Endothelial cell of hepatic sinusoid (primary cell): ENCODE results near the gene GRIK4.
"Not testable (repeated sequence)": the region's sequence is repeated elsewhere in the genome, so short reads cannot be mapped to it uniquely, and the experiment has no call there.

Experiments used
- in situ Hi-C: cut with HindIII; loops from 2 replicates; pipeline ENCODE4 v1.10.0; 2017; ENCODE audit warnings: low sequenced_read_pairs

Gene GRIK4

DNA sequence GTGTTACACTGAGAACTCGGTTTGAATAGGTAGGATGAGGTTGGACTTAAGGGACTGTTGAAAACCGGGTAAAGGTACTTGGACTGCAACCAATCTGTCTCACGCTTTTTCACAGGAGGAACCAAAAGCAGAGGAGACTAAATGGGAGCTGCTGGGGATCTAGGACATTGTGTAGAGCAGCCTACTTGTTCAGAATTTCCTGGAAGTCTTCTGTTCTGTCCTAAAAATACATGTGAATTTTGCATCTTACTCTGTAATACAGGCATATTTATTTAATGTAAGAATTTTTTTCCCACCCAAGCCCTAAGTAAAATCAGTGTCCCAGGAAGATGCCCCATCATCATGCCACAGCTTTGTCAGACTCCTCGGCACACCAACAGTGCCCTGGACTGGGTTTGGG is 460.3 kb downstream of the GRIK4 start:
- in situ Hi-C loops = no loop called here

DNA sequence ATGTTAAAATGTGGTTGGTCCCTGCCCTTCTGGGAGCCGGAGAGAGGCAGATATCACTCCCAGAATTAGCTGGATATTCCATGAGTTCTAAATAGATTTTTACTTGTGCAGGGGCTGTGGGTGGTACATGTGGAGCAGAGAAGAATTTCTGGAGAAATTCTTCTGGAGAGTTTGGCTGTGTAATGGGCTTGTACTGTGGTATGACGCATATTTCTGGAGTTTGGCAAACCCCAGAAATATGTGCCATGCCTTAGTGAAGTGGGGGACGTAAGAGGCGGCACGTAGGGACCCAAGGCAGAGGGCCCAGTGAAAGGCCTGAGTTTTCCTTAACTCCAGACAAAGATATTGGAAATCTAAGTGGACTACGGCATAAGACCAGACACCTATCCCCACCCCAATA is 461.1 kb downstream of the GRIK4 start:
- in situ Hi-C loops = no loop called here

DNA sequence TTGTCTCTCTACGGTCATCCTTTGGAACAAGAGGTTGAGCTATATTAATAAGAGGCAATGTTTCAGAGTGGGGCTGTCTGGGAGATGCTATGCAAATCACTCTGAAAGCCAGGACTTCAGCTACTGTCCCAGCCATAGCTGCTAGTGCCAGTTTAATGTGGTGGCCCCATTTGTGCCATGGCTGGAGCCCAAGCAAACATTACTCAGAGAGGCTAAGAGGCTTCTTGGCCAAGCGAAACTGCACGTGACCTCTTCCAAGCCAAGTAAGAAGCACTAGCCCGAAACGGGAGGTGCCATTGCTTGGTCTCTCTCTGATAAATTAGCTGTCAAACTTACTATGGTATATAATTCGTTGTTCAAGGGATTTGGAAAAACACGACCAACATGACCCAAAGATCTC is 462.0 kb downstream of the GRIK4 start:
- in situ Hi-C loops = no loop called here

DNA sequence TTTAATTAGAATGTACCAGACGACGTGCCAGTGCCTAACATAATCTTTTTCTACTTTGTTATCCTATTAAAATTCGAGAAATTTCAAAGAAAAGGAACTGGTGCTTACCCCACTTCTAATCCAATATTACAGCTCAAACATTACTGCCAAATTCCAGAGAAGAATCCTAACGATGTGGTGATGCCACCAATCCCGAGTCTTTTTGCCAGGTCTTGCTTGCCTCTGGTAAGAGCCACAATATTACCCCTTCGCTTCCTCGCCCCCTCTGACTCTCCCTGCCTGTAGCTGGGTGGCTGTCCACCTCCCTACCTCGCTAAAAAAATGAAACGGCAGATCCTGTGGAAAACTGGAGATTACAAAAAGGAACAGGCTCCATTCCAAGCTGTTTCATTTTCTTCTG is 462.9 kb downstream of the GRIK4 start:
- in situ Hi-C loops = no loop called here

DNA sequence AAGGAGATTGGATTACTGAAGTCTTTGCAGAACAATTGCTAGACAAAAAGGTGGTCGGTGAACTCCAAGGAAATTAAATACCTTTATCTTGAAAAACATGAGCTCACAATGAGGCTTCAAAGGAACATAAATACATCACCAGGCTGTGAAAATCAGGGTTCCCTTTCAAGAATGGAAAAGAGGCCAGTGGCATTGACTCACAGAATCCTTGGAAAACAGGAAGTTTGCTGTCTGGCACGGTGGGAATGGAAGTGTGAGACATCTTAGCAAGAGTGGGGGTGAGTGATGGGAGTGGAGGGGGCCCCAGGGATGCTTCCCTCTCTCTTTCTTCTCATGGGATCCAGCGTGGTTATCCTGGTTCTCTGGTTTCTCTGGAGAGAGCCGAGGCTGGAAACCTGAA is 463.4 kb downstream of the GRIK4 start:
- in situ Hi-C loops = no loop called here

DNA sequence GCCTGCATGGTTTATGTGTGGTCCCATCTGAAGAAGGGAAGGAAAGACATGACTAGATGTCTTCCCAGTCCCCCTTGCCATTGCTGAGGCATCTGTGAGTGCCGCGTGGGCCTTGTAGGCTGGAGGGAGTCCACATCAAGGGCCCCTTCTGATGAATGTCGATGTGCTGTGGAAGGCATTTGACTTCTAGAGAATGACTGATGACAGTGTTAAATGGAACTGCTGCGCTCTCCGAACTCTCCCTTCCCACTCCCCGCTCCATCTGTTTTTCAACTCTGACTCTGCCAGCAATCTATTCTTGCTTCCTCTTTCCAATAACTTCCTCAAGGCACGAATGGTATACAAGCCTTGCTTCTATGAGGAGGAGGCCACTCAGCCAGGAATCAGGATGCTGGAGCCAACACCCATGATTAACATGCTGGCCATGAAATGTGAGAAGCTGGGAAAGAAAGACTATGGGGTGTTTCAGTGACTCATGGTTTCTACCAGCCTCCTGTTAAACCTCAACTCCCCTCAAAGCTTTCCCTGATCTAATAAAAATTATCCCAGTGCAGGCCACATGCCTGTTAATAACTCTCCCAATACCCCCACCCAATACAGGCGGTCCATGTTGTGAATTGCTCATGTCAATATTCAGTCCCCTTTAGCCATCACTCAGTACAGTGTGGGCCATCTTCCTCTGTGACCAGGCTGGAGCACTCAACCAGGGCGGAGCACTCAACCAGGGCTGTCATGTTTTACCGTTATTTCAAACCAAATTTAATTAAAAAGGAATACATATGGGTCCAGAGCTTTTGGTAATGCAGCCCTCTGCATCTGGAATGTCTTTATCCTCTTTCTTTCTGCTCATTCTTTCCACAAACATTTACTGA is 466.0 kb downstream of the GRIK4 start:
- in situ Hi-C loops = no loop called here

DNA sequence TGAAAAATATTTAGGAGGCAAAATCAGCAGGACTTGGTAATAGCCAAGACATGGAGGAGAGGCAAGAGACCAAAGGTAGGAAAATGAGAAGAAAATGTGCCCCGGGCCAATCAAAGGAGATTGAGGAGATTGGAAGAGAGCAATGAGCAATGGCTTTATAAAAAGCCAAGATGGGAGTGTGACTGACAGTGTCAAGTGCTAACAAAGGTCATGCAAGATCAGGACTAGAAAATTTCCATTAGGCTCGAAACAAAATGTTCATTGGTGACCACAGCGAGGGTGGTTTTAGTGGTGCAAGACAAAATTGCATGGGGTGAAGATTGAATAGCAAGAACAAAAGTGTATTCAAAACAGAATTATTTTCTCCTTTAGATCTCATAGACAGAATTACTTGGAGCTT is 467.2 kb downstream of the GRIK4 start:
- in situ Hi-C loops = no loop called here

DNA sequence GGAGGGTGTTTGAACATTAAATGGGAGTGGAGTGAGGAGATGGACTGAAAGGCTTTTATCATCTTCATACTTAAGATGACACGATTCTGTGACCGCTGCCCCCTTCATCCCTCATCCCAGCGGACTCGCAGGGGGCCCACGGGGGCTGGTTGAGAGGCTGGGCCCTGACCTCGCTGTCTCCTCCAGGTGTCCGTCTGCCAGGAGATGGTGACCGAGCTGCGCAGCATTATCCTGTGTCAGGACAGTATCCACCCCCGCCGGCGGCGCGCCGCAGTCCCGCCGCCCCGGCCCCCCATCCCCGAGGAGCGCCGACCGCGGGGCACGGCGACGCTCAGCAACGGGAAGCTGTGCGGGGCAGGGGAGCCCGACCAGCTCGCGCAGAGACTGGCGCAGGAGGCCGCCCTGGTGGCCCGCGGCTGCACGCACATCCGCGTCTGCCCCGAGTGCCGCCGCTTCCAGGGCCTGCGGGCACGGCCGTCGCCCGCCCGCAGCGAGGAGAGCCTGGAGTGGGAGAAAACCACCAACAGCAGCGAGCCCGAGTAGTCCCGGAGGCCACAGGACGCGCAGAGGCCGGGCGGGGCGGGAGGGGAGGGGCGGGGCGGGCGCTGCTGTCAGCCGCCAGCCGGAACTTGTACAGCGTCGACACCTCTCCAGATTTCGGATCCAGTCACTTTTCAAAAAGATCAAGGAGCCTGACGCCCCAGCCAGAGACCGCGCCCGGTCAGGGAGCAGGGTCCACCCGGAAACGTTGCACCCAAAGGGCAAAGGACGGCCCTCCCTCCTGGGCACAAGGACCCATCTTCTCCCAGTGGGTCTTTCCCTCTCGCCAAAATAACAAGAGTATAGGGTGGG is 474.4 kb downstream of the GRIK4 start:
- in situ Hi-C loops = no loop called here

DNA sequence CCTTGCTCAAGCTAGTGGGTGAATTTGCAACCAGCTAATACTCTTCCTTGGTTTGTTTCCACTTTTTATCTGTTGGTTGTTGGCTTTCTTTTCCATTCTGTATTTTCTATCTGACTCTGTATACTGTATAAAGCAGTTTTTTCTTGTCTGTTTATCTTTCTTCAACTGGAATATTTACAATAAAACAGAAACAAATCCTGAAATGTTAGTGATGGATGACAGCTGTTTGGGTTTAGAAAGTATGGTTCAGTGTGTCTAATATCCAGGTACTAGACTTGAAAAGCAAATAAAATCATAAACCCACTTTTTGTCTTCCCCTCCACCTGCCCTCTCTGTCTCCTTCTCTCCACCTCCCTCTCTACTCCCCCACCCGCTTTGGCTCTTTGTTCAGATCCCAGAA is 477.1 kb downstream of the GRIK4 start:
- in situ Hi-C loops = no loop called here

DNA sequence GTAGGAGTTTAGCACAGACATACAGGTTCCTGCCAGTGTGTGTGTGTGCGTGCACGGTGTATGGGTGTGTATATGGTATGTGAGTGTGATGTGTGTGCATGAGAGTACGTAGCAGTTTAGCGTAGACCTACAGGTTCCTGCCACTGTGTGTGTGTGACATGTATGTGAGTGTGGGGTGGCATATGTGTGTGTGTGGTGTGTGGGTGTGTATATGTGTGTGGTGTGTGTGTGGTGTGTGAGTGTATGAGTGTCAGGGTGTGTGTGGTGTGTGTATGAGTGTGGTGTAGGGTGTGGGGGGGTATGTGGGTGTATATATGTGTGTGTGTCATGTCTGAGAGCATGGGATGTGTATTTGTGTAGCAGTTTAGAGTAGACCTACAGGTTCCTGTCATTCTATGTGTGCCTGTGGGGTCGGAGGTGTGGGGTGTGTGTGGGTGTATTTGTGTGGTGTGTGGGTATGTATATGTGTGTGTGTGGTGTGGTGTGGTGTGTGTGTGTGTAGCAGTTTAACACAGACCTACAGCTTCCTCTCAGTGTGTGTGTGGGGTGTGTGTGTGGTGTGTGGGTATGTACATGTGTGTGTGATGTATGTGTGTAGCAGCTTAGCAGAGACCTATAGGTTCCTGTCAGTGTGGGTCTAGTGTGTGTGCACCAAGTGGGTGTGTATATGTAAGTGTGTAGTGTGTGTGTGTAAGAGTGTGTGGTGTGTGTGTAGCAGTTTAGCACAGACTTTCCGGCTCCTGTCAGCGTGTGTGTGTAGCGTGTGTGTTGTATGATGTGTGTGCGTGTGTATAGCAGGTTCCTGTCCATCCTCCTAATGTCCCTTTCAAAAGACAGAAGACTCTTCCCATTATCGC is 480.5 kb downstream of the GRIK4 start:
- in situ Hi-C loops = no loop called here

DNA sequence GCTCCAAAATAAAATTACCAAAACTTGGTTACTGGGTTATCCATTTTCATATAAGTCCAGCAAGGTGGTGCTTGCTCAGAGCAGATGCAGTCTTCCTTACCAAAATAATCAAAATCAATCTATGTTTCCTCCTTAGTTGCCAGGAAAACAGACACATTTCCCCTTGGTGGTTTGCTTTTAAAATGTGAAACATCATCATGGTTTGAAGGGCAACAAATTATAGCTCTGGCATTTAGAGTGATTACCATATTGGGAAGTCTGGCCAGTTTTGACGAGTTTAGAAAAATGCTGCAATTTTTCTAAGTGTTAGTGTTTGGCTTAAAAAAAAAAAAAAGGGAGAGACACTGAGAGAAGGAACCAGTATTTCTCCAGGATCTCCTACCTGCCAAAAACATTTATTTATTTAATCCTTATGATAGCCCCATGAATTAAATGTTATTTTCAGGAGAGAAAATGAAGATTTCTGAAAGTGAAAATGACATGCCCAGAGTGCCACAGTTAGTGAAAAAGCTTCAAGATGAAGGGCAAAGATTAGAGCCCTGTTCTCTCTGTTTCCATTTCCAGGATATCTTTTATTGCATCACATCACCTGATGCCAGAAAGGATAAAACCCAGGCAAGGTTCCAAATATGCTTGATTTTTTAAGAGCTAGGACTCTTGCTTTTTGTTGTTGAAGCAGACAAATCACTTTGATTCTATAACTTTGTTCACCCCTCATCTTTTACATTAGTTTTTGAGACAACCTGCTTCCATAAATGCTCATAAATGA is 482.7 kb downstream of the GRIK4 start:
- in situ Hi-C loops = no loop called here

DNA sequence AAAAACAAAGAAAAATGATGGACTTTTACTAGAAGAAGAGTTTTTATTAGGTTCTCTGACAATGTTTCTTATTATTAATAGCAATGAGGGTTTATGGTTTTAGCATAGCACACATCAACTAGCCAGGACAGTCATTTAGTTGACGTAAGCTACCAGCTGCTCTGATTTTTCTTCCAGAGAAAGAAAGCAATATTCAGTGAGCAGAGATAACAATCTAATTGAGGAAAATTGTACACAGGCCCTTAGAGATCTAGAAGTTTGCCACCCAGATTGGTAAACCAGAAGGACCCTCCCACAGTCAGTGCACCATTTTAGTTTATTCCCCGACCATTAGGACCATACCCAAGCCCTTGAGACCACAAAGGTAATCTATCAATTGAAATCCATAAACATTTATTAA is 483.6 kb downstream of the GRIK4 start:
- in situ Hi-C loops = no loop called here

DNA sequence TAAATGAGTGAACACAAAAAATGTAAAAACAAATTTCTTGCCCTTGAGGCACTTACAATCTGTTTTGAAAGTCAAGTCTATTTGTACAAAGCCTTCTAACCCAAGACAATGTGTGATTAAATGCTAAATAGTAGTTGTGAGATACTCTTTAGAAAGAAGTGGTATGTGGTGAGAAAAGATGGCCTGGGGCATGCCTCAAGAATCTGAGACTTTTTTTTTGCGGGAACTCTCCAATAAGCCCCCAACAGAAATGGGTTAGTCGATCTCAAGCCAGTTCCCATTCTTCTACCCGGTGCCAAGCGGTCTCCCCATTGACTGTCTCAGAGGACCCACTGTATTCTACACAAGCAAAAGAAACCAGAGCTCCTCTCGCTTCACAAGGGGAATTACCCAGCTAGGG is 485.4 kb downstream of the GRIK4 start:
- in situ Hi-C loops = no loop called here

DNA sequence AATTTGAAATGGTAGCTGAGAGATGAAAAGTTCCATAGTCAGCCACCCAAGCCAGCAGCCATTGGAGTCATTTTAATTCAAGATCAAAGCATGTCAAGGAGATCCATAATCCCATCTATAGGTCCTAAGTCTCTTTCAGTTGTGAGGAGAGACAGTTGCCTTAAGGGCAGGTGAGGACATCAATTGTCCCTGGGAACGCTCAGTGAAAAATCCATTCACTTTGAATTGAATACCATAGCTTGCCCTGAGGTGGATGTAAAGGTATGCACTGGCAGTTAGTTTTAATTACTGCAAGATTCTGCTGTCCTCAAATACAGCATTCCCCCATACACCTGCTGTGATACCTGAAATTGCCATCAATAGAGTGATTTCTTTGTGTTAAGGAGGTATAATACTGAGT is 487.0 kb downstream of the GRIK4 start:
- in situ Hi-C loops = no loop called here

DNA sequence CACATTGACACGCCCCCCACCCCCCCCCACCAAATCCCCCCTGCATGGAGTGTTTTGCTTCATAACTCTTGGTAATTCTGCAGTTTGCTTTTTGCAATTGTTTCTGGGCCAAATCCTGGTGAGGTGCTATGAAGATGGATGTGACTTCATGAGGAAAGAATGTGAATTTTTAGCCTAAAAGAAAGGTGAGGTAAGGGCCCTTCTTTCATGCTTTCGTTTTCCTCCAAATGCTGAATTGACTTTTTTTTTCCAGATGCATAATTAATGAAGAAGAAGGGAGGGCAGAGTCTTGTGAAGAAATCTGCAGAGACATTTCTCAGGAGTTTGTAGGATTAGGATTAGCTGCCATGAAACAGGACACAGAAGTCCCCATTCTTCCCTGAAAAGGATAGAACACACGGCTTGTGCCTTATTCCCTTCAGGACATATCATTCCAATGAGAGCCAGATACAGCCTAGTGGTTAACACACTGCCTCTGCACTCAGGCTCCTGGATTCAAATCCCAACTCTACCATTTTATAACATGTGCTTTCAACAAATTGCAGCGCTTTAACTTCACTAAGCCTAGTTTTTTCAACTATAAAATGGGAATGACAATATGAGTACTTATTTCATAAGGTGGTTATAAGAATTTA is 492.8 kb downstream of the GRIK4 start:
- in situ Hi-C loops = no loop called here

DNA sequence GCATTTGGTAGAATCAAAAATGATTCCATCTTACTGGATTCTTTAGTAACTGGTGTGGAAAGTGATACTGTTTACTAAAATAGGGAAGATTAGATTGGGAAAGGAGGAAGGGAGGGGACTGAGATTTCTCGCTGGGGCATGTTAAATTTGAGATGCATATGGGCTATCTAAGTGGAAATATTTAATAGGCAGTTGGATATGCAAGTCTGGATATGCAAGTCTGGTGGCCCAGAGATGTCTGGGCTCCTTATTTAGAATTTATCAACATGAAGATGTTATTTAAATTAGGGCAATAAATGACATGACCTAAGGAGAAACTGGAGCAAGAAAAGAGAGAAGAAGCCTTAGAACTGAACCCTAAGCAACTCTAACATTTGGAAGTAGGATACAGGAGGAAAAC is 495.4 kb downstream of the GRIK4 start:
- in situ Hi-C loops = no loop called here

DNA sequence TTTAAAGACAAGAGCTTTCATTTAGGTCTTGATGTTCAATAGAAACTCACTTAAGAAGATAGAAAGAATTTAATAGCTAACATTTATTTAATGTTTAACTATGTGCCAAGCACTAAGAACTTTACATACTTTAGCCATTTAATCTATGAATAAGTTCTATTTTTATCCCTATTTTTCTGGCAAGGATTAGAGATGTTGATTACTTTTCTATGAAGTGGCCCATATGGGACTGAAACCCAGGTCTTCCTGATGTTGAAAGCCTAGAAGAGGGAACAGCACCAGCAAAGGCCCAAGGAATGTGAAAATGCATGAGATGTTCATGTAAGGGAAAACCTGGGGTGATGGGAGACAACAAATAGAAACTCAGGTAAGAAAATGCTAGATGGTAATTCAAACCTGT is 497.0 kb downstream of the GRIK4 start:
- in situ Hi-C loops = no loop called here

DNA sequence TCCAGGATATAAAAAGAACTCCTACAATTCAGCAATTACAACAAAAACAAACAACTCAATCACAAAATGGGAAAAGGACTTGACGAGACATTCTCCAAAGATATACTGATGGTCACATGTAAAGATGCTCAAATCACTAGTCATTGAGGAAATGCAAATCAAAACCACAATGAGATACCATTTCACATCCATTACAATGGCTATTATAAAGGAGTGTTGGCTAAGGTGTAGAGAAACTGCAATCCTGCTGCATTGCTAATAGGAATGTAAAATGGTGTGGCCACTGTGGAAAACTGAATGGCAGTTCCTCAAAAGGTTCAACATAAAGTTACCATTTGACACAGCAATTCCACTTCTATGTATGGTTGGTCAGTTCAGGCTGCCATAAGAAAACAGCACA is 500.5 kb downstream of the GRIK4 start:
- in situ Hi-C loops = no loop called here

DNA sequence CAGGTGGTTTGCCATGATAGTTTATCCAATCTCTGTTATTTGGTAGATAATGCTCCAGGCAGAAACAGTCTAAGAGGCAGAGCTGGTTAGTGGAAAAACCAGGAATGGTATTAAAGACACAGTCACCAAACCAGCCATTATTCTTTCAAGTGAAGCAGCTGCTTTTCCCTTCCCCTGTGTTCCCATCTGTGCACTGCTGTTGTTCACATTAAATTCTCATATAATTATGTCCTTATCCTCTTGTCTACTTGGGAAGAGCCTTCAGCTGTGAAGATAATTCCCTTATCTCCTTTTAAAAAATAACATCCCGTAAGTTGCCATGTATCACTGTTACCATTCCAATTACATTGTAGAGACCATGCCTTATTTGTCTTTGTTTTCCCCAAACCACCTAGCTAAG is 507.2 kb downstream of the GRIK4 start:
- in situ Hi-C loops = no loop called here

DNA sequence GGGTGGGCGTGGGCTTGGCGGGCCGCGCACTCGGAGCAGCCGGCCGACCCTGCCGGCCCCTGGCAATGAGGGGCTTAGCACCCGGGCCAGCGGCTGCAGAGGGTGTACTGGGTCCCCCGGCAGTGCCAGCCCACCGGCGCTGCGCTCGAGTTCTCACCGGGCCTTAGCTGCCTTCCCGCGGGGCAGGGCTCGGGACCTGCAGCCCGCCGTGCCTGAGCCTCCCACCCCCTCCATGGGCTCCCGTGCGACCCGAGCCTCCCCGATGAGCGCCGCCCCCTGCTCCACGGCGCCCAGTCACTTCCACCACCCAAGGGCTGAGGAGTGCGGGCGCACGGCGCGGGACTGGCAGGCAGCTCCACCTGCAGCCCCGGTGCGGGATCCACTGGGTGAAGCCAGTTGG is 510.2 kb downstream of the GRIK4 start:
- in situ Hi-C loops = not testable (repeated sequence)
